ENCODE results near the gene SCGB3A1. TPM values are rescaled to one million over a fixed set of nuclear protein-coding genes. Genes with fewer than 3 reads are reported as not detected.

SCGB3A1 gene
- total RNA-seq, 4 donors from 2014 or later, result 2.6 to 3.5 (median 3.5) TPM; not detected in 1

DNA sequence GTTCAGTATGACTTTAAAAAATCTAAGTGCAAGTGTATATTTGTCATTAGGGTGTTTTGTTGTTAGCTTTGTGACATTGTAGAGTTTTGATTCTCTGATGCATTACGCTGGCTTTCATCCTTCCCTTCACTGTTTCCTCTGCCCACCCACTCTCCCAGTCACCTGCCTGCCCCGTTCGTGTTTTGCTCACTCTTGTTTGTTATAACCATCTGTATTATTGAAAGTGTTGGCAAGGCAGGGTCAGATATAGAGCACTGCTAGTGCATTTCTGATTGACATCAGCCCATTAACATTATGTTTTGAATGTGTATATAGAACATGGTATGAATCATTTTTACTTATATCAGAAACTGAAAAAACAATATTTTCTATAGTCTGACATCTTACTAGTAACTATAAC, 27.3 kb downstream of the SCGB3A1 start:
- TF ChIP-seq, protein P1, sequence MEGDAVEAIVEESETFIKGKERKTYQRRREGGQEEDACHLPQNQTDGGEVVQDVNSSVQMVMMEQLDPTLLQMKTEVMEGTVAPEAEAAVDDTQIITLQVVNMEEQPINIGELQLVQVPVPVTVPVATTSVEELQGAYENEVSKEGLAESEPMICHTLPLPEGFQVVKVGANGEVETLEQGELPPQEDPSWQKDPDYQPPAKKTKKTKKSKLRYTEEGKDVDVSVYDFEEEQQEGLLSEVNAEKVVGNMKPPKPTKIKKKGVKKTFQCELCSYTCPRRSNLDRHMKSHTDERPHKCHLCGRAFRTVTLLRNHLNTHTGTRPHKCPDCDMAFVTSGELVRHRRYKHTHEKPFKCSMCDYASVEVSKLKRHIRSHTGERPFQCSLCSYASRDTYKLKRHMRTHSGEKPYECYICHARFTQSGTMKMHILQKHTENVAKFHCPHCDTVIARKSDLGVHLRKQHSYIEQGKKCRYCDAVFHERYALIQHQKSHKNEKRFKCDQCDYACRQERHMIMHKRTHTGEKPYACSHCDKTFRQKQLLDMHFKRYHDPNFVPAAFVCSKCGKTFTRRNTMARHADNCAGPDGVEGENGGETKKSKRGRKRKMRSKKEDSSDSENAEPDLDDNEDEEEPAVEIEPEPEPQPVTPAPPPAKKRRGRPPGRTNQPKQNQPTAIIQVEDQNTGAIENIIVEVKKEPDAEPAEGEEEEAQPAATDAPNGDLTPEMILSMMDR (IDR thresholded peaks at IDR 0.05), result no peak
- no peak for TF ChIP-seq POLR2A (IDR thresholded peaks at IDR 0.05)
- no peak for DNase-seq (ENCODE audit: low spot score in 2 of 2)
- 88 to 90% methylated on average over 3 of the region's 3 CpGs for WGBS, 2 donors
- intact Hi-C loops (cut with DNase I; ENCODE audit: low total_unique reads), result no loop called here
- H3K4me3 ChIP-seq (ENCODE audit: low read depth, poor library complexity, severe bottlenecking), result no peak overlapping the region

DNA sequence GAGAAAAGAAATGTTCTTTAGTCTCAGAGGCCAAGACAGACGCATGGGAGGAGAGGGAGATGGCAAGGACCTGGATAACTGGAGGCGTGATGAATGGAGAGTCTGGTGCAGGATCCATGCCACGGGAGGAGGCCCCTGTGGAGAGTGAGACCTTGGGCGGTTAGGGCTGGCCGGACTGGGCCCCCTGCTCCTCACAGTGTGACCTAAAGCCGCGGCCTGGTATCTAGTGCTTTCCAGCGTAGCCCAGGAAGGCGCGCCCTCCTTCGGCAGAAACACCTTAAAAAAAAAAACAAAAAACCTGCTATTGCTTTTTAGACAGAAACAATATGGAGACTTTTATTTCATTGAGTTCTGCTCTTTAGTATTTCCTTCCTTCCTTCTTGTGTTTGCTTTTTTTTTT, 33.1 kb downstream of the SCGB3A1 start:
- TF ChIP-seq POLR2A (IDR thresholded peaks at IDR 0.05), result no peak
- TF ChIP-seq, protein P1 (IDR thresholded peaks at IDR 0.05), result no peak
- intact Hi-C loops (cut with DNase I; ENCODE audit: low total_unique reads), result no loop called here
- no peak overlapping the region for H3K4me3 ChIP-seq (ENCODE audit: low read depth, poor library complexity, severe bottlenecking)
- DNase-seq (ENCODE audit: low spot score in 2 of 2), result no peak
- WGBS, 2 donors, result 94 to 95% methylated on average over 11 of the region's 11 CpGs

- WGBS, 2 donors, result 91 to 92% methylated on average over 2 of the region's 2 CpGs
- TF ChIP-seq, protein P1 (IDR thresholded peaks at IDR 0.05), result no peak
- no peak for TF ChIP-seq POLR2A (IDR thresholded peaks at IDR 0.05)
- no peak for DNase-seq (ENCODE audit: low spot score in 2 of 2)
- intact Hi-C loops (cut with DNase I; ENCODE audit: low total_unique reads), result no loop called here
- H3K4me3 ChIP-seq (ENCODE audit: low read depth, poor library complexity, severe bottlenecking), result no peak overlapping the region
Observed at GRCh38 chr5:180557217-180557809, 34.0 kb downstream of the SCGB3A1 start.

DNA sequence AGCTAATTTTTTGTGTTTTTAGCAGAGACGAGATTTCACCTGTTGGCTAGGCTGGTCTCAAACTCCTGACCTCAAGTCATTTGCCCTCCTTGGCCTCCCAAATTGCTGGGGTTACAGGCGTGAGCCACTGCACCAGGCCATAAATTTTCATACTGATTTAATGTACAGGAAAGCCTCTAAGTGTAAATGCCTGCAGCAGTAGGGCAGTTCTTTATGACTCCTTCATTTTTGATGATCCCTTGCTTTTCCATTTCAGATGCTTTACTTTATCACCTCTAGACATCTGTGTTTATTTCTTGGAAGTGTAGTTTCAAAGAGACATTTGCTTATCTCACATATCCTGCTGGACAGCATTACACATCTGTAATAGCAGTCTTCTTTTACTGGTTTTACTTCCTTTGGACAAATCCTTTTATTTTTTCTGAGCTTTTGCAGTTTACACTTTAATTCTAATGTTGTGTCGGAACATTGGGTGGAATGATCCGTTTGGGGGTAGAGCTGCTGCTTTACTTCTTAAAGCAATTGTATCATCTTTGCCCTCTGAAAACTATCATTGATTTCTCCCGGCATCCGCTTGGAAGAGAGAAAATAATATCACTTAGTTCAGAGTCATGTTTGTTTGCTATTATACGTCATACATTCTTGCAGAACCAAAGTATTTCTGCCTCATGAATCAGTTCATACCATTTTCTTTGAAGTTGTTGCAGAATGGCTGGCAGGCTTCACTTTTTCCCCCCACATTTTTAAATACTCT, 36.0 kb downstream of the SCGB3A1 start:
- TF ChIP-seq, protein P1 (IDR thresholded peaks at IDR 0.05), result no peak
- no peak for TF ChIP-seq POLR2A (IDR thresholded peaks at IDR 0.05)
- H3K4me3 ChIP-seq (ENCODE audit: low read depth, poor library complexity, severe bottlenecking), result no peak overlapping the region
- DNase-seq (ENCODE audit: low spot score in 2 of 2), result no peak
- intact Hi-C loops (cut with DNase I; ENCODE audit: low total_unique reads), result no loop called here
- 88 to 91% methylated on average over 7 of the region's 7 CpGs for WGBS, 2 donors

DNA sequence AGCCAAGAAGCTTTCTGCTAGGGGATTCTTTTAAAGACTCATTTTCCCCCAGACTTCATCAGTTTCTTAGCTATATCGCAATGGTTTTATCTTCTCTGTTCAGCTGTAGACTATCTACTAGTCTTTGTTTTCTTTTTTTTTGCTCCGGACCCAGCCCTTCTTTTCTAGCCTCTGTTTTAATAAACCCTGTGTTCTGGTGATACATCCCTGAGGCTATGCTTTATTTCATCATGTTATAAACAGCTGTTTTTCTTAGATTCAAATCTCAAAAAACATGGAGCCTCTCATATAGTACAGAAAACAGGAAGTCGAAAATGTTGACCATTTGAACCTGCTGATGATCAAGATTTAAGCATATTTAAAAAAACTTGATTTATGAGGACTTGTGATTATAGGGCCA, 37.8 kb downstream of the SCGB3A1 start:
- intact Hi-C loops (cut with DNase I; ENCODE audit: low total_unique reads), result no loop called here
- no peak for DNase-seq (ENCODE audit: low spot score in 2 of 2)
- H3K4me3 ChIP-seq (ENCODE audit: low read depth, poor library complexity, severe bottlenecking), result no peak overlapping the region
- 79 to 86% methylated on average over 3 of the region's 3 CpGs for WGBS, 2 donors
- no peak for TF ChIP-seq POLR2A (IDR thresholded peaks at IDR 0.05)
- TF ChIP-seq, protein P1 (IDR thresholded peaks at IDR 0.05), result no peak
